H9 (cell line): ENCODE data around the gene SNX18. TPM values are rescaled to one million over a fixed set of nuclear protein-coding genes. Genes with fewer than 3 reads are reported as not detected.

Experiments
- DNase-seq: peaks from one replicate; pipeline ENCODE4 v3.0.0-alpha.2; 2017
- H2AFZ ChIP-seq: one replicate; pipeline ENCODE4 v1.6.1; 2013; ENCODE audit warnings: mild to moderate bottlenecking, low read length, control low read depth, moderate library complexity
- H2AK5ac ChIP-seq: 2 replicates; pipeline ENCODE4 v1.6.1; 2013; ENCODE audit warnings: low read length, control low read depth, mixed read lengths; ENCODE audit not compliant: insufficient read length
- H2BK120ac ChIP-seq: one replicate; pipeline ENCODE4 v1.6.1; 2013; ENCODE audit warnings: low read depth, mild to moderate bottlenecking, low read length, control low read depth, inconsistent platforms; ENCODE audit not compliant: poor library complexity, severe bottlenecking
- H2BK12ac ChIP-seq: 2 replicates; pipeline ENCODE4 v1.6.1; 2013; ENCODE audit warnings: low read length, control low read depth, mixed read lengths, low read depth; ENCODE audit not compliant: insufficient read length
- H2BK15ac ChIP-seq: 2 replicates; pipeline ENCODE4 v1.6.1; 2013; ENCODE audit warnings: low read depth, low read length, control low read depth
- H2BK20ac ChIP-seq: one replicate; pipeline ENCODE4 v1.6.1; 2013; ENCODE audit warnings: low read depth, mild to moderate bottlenecking, low read length, control low read depth, inconsistent platforms; ENCODE audit not compliant: poor library complexity, severe bottlenecking
- H2BK5ac ChIP-seq: 2 replicates; pipeline ENCODE4 v1.6.1; 2013; ENCODE audit warnings: low read length, control low read depth, mixed read lengths; ENCODE audit not compliant: insufficient read length
- H3K14ac ChIP-seq: 2 replicates; pipeline ENCODE4 v1.6.1; 2013; ENCODE audit warnings: low read length, control low read depth; ENCODE audit not compliant: insufficient read depth
- H3K18ac ChIP-seq: 2 replicates; pipeline ENCODE4 v1.6.1; 2013; ENCODE audit warnings: low read depth, mild to moderate bottlenecking, mixed read lengths, low read length, control low read depth; ENCODE audit not compliant: insufficient read length
- H3K23ac ChIP-seq: 2 replicates; pipeline ENCODE4 v1.6.1; 2013; ENCODE audit warnings: low read length, control low read depth, mixed read lengths, low read depth; ENCODE audit not compliant: insufficient read length
- H3K23me2 ChIP-seq: 2 replicates; pipeline ENCODE4 v1.6.1; 2013; ENCODE audit warnings: low read depth, mild to moderate bottlenecking, mixed read lengths, low read length, control low read depth; ENCODE audit not compliant: insufficient read length, poor library complexity, severe bottlenecking
- H3K27ac ChIP-seq: 2 replicates; pipeline ENCODE4 v1.5.1; 2013; ENCODE audit warnings: low read length, control low read depth, mixed read lengths, low read depth; ENCODE audit not compliant: insufficient read length
- H3K27me3 ChIP-seq: 2 replicates; pipeline ENCODE4 v1.6.1; 2013; ENCODE audit warnings: low read length, control low read depth, inconsistent platforms; ENCODE audit not compliant: insufficient read depth
- H3K4ac ChIP-seq: 2 replicates; pipeline ENCODE4 v1.6.1; 2013; ENCODE audit warnings: low read depth, mild to moderate bottlenecking, control low read depth, inconsistent platforms, low read length, moderate library complexity
- H3K4me1 ChIP-seq: 2 replicates; pipeline ENCODE4 v1.6.1; 2013; ENCODE audit warnings: low read length, control low read depth, inconsistent platforms; ENCODE audit not compliant: insufficient read depth
- H3K4me2 ChIP-seq: 2 replicates; pipeline ENCODE4 v1.6.1; 2013; ENCODE audit warnings: low read length, control low read depth, mixed read lengths; ENCODE audit not compliant: insufficient read length, insufficient read depth
- H3K56ac ChIP-seq: 2 replicates; pipeline ENCODE4 v1.6.1; 2013; ENCODE audit warnings: low read depth, mild to moderate bottlenecking, mixed read lengths, low read length, control low read depth; ENCODE audit not compliant: insufficient read length
- H3K79me1 ChIP-seq: 2 replicates; pipeline ENCODE4 v1.6.1; 2013; ENCODE audit warnings: low read depth, mild to moderate bottlenecking, moderate library complexity, low read length, control low read depth, inconsistent platforms; ENCODE audit not compliant: insufficient read depth, poor library complexity, severe bottlenecking
- H3K79me2 ChIP-seq: 2 replicates; pipeline ENCODE4 v1.6.1; 2013; ENCODE audit warnings: low read length, control low read depth, inconsistent platforms; ENCODE audit not compliant: insufficient read depth
- H3K9ac ChIP-seq: 2 replicates; pipeline ENCODE4 v1.6.1; 2013; ENCODE audit warnings: low read length, control low read depth, mixed read lengths; ENCODE audit not compliant: insufficient read length; ENCODE audit errors: extremely low read depth
- H3K9me3 ChIP-seq: one replicate; pipeline ENCODE4 v1.6.1; 2013; ENCODE audit warnings: low read depth, low read length, inconsistent platforms; ENCODE audit not compliant: control insufficient read depth
- H3T11ph ChIP-seq: one replicate; pipeline ENCODE4 v1.6.1; 2013; ENCODE audit warnings: mild to moderate bottlenecking, low read length, control low read depth, inconsistent platforms
- H4K20me1 ChIP-seq: one replicate; pipeline ENCODE4 v1.6.1; 2013; ENCODE audit not compliant: control insufficient read depth, insufficient read length, insufficient read depth
- H4K5ac ChIP-seq: 2 replicates; pipeline ENCODE4 v1.6.1; 2013; ENCODE audit warnings: low read depth, mild to moderate bottlenecking, mixed read lengths, low read length, control low read depth; ENCODE audit not compliant: insufficient read length
- H4K8ac ChIP-seq: replicated peaks from 2 replicates; pipeline ENCODE4 v1.6.1; 2013; ENCODE audit warnings: low read length, control low read depth, mixed read lengths, low read depth; ENCODE audit not compliant: insufficient read length
- H4K91ac ChIP-seq: 2 replicates; pipeline ENCODE4 v1.6.1; 2013; ENCODE audit warnings: low read depth, mild to moderate bottlenecking, moderate library complexity, mixed read lengths, low read length, control low read depth; ENCODE audit not compliant: insufficient read length
- H3K27ac Mint-ChIP-seq, 3 experiments: 2 replicates in 2 of 3; 3 replicates in 1 of 3; pipeline ENCODE4 v1.8.0; 2020 to 2021; ENCODE audit warnings: mixed read lengths in 3 of 3, mild to moderate bottlenecking in 1 of 3, moderate library complexity in 1 of 3
- H3K27me3 Mint-ChIP-seq: 2 replicates; pipeline ENCODE4 v1.8.0; 2021; ENCODE audit warnings: low read depth, mild to moderate bottlenecking, moderate library complexity, mixed read lengths
- H3K36me3 Mint-ChIP-seq, 3 experiments: 2 replicates in 2 of 3; 3 replicates in 1 of 3; pipeline ENCODE4 v1.8.0; 2020 to 2021; ENCODE audit warnings: low read depth in 3 of 3, mixed read lengths in 3 of 3; ENCODE audit not compliant: insufficient read depth in 1 of 3
- H3K4me1 Mint-ChIP-seq, 2 experiments: 2 replicates each; pipeline ENCODE4 v1.8.0; 2020; ENCODE audit warnings: mixed read lengths in 2 of 2
- H3K4me3 Mint-ChIP-seq, 2 experiments: 2 replicates in 1 of 2; 3 replicates in 1 of 2; pipeline ENCODE4 v1.8.0; 2020 to 2021; ENCODE audit warnings: mild to moderate bottlenecking in 2 of 2, mixed read lengths in 2 of 2, moderate library complexity in 1 of 2
- H3K9me3 Mint-ChIP-seq, 2 experiments: 2 replicates in 1 of 2; 3 replicates in 1 of 2; pipeline ENCODE4 v1.8.0; 2020; ENCODE audit warnings: mild to moderate bottlenecking in 2 of 2, mixed read lengths in 2 of 2, moderate library complexity in 1 of 2
- WGBS: extraction: QIAGEN DNeasy Blood & Tissue Kit; methylation state at CpG from one replicate; pipeline ENCODE4 v1.1.7; 2013; ENCODE audit warnings: missing lambda C conversion rate, low lambda C conversion rate, mixed read lengths; ENCODE audit not compliant: insufficient read length; ENCODE audit errors: extremely low coverage; 5-methylcytosine and 5-hydroxymethylcytosine counted together
- total RNA-seq: library from RNA; stranded (reverse); gene quantifications from 2 replicates; pipeline ENCODE4 v1.2.1, GENCODE V29; 2021
- TF ChIP-seq, protein P1 (sequence below): fragments of 200-600 bp; sonication (generic); conservative IDR thresholded peaks from 3 replicates; pipeline ENCODE4 v1.8.0; 2021; ENCODE audit warnings: antibody characterized with exemption, mild to moderate bottlenecking

Gene SNX18
- total RNA-seq, 1 experiment from 2014 or later = 17.2 TPM

- no peak overlapping the region for H2BK5ac ChIP-seq
- H3K23ac ChIP-seq = no peak overlapping the region
- H3K4me1 ChIP-seq = no peaks in the 10 kb centered on the region
- no peaks in the 10 kb centered on the region for H3K23me2 ChIP-seq
- H3K27me3 ChIP-seq = no peaks in the 10 kb centered on the region
- H3K18ac ChIP-seq = no peak overlapping the region
- TF ChIP-seq, protein P1, sequence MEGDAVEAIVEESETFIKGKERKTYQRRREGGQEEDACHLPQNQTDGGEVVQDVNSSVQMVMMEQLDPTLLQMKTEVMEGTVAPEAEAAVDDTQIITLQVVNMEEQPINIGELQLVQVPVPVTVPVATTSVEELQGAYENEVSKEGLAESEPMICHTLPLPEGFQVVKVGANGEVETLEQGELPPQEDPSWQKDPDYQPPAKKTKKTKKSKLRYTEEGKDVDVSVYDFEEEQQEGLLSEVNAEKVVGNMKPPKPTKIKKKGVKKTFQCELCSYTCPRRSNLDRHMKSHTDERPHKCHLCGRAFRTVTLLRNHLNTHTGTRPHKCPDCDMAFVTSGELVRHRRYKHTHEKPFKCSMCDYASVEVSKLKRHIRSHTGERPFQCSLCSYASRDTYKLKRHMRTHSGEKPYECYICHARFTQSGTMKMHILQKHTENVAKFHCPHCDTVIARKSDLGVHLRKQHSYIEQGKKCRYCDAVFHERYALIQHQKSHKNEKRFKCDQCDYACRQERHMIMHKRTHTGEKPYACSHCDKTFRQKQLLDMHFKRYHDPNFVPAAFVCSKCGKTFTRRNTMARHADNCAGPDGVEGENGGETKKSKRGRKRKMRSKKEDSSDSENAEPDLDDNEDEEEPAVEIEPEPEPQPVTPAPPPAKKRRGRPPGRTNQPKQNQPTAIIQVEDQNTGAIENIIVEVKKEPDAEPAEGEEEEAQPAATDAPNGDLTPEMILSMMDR = no peak
- no peaks in the 10 kb centered on the region for H4K20me1 ChIP-seq
- H3K4me1 Mint-ChIP-seq = peaks cover 25 to 27% of the 10 kb centered on the region in 2 experiments
- H3K4me2 ChIP-seq = no peak overlapping the region
- H2BK15ac ChIP-seq = no peak overlapping the region
- no peak overlapping the region for H3K4me3 Mint-ChIP-seq
- no peak overlapping the region for H2AFZ ChIP-seq
- H3K79me1 ChIP-seq = peaks cover 3% of the 10 kb centered on the region
- no peak overlapping the region for H3K56ac ChIP-seq
- H2BK12ac ChIP-seq = no peak overlapping the region
- H3K36me3 Mint-ChIP-seq = no peaks in the 10 kb centered on the region
- H2AK5ac ChIP-seq = no peak overlapping the region
- no peak overlapping the region for H2BK120ac ChIP-seq
- no peak overlapping the region for H4K91ac ChIP-seq
- no peaks in the 10 kb centered on the region for H3K9me3 ChIP-seq
- no peaks in the 10 kb centered on the region for H3K27me3 Mint-ChIP-seq
- no CpG with 5 or more reads among the region's 4 CpGs for WGBS
- no peak overlapping the region for H4K8ac ChIP-seq
- peaks cover 11% of the 10 kb centered on the region; the same call in 1 of the 2 replicates for H3K79me2 ChIP-seq
- no peak overlapping the region for H3T11ph ChIP-seq
- no peak overlapping the region for H3K27ac Mint-ChIP-seq
- no peak overlapping the region for H3K9ac ChIP-seq
- no peak overlapping the region for H2BK20ac ChIP-seq
- H3K9me3 Mint-ChIP-seq = no peaks in the 10 kb centered on the region
- DNase-seq = no peak
- H3K4ac ChIP-seq = no peak overlapping the region
- no peak overlapping the region for H3K27ac ChIP-seq
- no peak overlapping the region for H4K5ac ChIP-seq
- no peak overlapping the region for H3K14ac ChIP-seq
Measured at GRCh38 chr5:54525261-54525660, 7.7 kb downstream of the SNX18 start.
